ENCODE data around the gene TRIM47. TPM values are rescaled to one million over a fixed set of nuclear protein-coding genes. Genes with fewer than 3 reads are reported as not detected.
A peak's percentile ranks its signal among the peaks of the same experiment; 100 is the strongest.

TRIM47 gene
- total and polyA plus RNA-seq, 2 of the 13 experiments (the other 11 are each of a cell fraction or from before 2014, with no cell fraction given), result 33.5 to 82.0 TPM

- TF ChIP-seq ZNF574 (CRISPR knock-in tag; IDR thresholded peaks at IDR 0.05) (peak; percentile 57; the same call in 1 of the 2 replicates), TCF7L2 (IDR thresholded peaks at IDR 0.05; ENCODE audit: low read depth, low read length) (no peak), NR2C2 (CRISPR knock-in tag; IDR thresholded peaks at IDR 0.05; ENCODE audit: borderline replicate concordance) (no peak), SNAPC2 (CRISPR knock-in tag; IDR thresholded peaks at IDR 0.05) (no peak), ZNF276 (CRISPR knock-in tag; IDR thresholded peaks at IDR 0.05; ENCODE audit: low read depth) (no peak), HMGXB4 (CRISPR knock-in tag; IDR thresholded peaks at IDR 0.05; ENCODE audit: borderline replicate concordance in 1 of 2, low read depth in 1 of 2) (peak; percentile 75 to 90), ZBTB46 (CRISPR knock-in tag; IDR thresholded peaks at IDR 0.05; ENCODE audit: borderline replicate concordance) (no peak), PHB2 (IDR thresholded peaks at IDR 0.05; ENCODE audit: partially characterized antibody) (no peak), ZNF720 (CRISPR knock-in tag; IDR thresholded peaks at IDR 0.05) (no peak), ZNF510 (CRISPR knock-in tag; IDR thresholded peaks at IDR 0.05; ENCODE audit: low read depth) (no peak), ZKSCAN8 (CRISPR knock-in tag; IDR thresholded peaks at IDR 0.05; ENCODE audit: borderline replicate concordance) (0 out of 2 replicates have a peak, but pooled peaks have one; percentile 32), TRIM24 (CRISPR knock-in tag; IDR thresholded peaks at IDR 0.05) (no peak), ZNF749 (CRISPR knock-in tag; IDR thresholded peaks at IDR 0.05; ENCODE audit: borderline replicate concordance) (no peak), FOXA3 (CRISPR knock-in tag; IDR thresholded peaks at IDR 0.05) (peak; percentile 54), ZNF572 (CRISPR knock-in tag; IDR thresholded peaks at IDR 0.05) (peak; percentile 97; the same call in 1 of the 2 replicates), ZNF800 (CRISPR knock-in tag; IDR thresholded peaks at IDR 0.05) (no peak), STAG1 (CRISPR knock-in tag; IDR thresholded peaks at IDR 0.05) (peak; percentile 62)
Observed at GRCh38 chr17:75845058-75845711, 33.2 kb downstream of the TRIM47 start (continued).

Data from HepG2 (cell line).